Body of pancreas (tissue), 4 donors: ENCODE data around the gene CAMK4. TPM values are rescaled to one million over a fixed set of nuclear protein-coding genes. Genes with fewer than 3 reads are reported as not detected.

Source experiments
- ATAC-seq: fragments of 150-250 bp; one replicate; pipeline ENCODE4 v1.9.1; 2016
- DNase-seq, 4 donors: peaks; one replicate each; pipeline ENCODE4 v3.0.0-alpha.2; 2019
- H3K27ac ChIP-seq, 4 donors: fragments of 200-600 bp; sonication (generic); 1 replicate in 3 of 4; 2 replicates in 1 of 4; pipeline versions ENCODE4 v1.5.1 to v1.6.1; 2016 to 2019; ENCODE audit warnings: mild to moderate bottlenecking in 1 of 4, mixed read lengths in 1 of 4, moderate library complexity in 1 of 4
- H3K27me3 ChIP-seq, 2 donors: fragments of 200-600 bp; sonication (generic); one replicate each; pipeline ENCODE4 v1.6.0; 2016; ENCODE audit warnings: mild to moderate bottlenecking in 1 of 2
- H3K36me3 ChIP-seq, 2 donors: fragments of 200-600 bp; sonication (generic); replicated peaks in 1 of 2; 2 replicates each; pipeline ENCODE4 v1.5.1; 2016; ENCODE audit warnings: low read depth in 2 of 2; ENCODE audit not compliant: insufficient read depth in 1 of 2
- H3K4me1 ChIP-seq: fragments of 200-600 bp; sonication (generic); one replicate; pipeline ENCODE4 v1.6.0; 2016
- H3K4me3 ChIP-seq, 2 donors: fragments of 200-600 bp; sonication (generic); 1 replicate in 1 of 2; 2 replicates in 1 of 2; pipeline ENCODE4 v1.5.1; 2016 to 2019
- H3K9me3 ChIP-seq, 3 donors: fragments of 200-600 bp; sonication (generic); 1 replicate in 2 of 3; 2 replicates in 1 of 3; pipeline ENCODE4 v1.5.1; 2016
- POLR2A ChIP-seq, 3 donors: fragments of 450-650 bp; IDR thresholded peaks; one replicate each; pipeline ENCODE4 v1.6.1; 2016; ENCODE audit warnings: antibody characterized with exemption in 3 of 3, mild to moderate bottlenecking in 2 of 3
- WGBS, 2 donors: methylation state at CpG; one replicate each; pipeline ENCODE4 v1.1.5; 2017; 5-methylcytosine and 5-hydroxymethylcytosine counted together
- intact Hi-C: fragments of 100-400 bp; cut with DNase I; formaldehyde crosslinking; loops from one replicate; pipeline ENCODE4 v1.15.1; 2023
- total RNA-seq, 2 donors: library from RNA; depleted of rRNA; stranded (reverse); fragments of >200 nt; gene quantifications; one replicate each; pipeline ENCODE4 v1.1.0, GENCODE V29; 2016
- TF ChIP-seq, protein P1 (sequence below), 7 experiments: fragments of 450-650 bp in 4 of 7; fragments of 200-600 bp in 3 of 7; sonication (generic) in 3 of 7; IDR thresholded peaks; one replicate each; pipeline ENCODE4 v1.5.1; 2016 to 2019; ENCODE audit warnings: antibody characterized with exemption in 7 of 7

The CAMK4 gene
- total RNA-seq, 2 donors from 2014 or later = 0.78 TPM; not detected in 1

DNA sequence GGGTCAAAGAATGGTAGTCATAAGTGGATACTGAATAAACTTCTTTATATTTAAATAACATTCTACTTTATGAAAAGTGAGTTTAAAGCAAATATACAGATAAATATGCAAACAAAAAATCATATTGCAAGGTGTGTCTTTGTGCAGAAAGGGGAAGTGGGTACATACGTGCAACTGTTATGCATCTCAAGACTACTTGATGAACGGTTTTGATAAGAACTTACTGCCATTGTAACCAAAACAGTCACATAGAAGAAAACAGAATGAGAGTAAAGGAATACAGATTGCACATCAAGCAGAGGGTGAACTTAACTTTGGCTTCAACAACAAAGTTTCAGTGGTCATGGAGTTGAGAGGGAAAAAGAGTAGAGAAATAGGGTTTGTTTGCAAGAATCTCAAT is 9.9 kb downstream of the CAMK4 start:
- Histone ChIP-seq H3K27ac (no peak overlapping the region), H3K4me1 (no peaks in the 10 kb centered on the region), H3K9me3 (no peaks in the 10 kb centered on the region), H3K4me3 (no peak overlapping the region), H3K36me3 (no peaks in the 10 kb centered on the region), H3K27me3 (peaks cover 0 to 3% of the 10 kb centered on the region in 2 donors)
- no peak for ATAC-seq
- WGBS, 2 donors = 63 to 66% methylated on average over 2 of the region's 2 CpGs
- no peak for DNase-seq
- no peak for TF ChIP-seq POLR2A (IDR thresholded peaks at IDR 0.05)
- TF ChIP-seq, protein P1, sequence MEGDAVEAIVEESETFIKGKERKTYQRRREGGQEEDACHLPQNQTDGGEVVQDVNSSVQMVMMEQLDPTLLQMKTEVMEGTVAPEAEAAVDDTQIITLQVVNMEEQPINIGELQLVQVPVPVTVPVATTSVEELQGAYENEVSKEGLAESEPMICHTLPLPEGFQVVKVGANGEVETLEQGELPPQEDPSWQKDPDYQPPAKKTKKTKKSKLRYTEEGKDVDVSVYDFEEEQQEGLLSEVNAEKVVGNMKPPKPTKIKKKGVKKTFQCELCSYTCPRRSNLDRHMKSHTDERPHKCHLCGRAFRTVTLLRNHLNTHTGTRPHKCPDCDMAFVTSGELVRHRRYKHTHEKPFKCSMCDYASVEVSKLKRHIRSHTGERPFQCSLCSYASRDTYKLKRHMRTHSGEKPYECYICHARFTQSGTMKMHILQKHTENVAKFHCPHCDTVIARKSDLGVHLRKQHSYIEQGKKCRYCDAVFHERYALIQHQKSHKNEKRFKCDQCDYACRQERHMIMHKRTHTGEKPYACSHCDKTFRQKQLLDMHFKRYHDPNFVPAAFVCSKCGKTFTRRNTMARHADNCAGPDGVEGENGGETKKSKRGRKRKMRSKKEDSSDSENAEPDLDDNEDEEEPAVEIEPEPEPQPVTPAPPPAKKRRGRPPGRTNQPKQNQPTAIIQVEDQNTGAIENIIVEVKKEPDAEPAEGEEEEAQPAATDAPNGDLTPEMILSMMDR (IDR thresholded peaks at IDR 0.05) = no peak
- intact Hi-C loops = no loop called here

DNA sequence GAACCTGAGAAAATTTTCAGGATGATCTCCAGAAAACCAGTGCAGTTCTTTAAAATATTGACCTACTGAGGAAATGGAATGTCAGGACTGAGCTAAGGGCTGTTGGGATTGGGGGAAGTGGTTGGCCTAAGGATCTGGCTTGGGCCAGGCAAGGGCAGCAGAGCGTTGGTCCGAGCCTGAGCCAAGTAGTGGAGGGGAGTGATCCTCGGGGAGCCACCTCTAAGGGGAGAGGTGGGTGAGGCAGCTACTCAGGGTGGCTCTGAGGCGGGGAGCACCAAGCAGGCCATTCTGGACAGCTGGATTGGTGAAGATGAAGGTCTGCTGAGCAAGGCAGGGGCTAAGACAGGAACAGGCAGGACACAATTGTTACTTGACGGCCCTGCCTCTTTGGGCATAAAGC is 11.5 kb downstream of the CAMK4 start:
- no peak overlapping the region for H3K27ac ChIP-seq
- intact Hi-C loops = no loop called here
- no peaks in the 10 kb centered on the region for H3K4me1 ChIP-seq
- no peak for DNase-seq
- no peaks in the 10 kb centered on the region for H3K9me3 ChIP-seq
- TF ChIP-seq POLR2A (IDR thresholded peaks at IDR 0.05) = no peak
- TF ChIP-seq, protein P1 (IDR thresholded peaks at IDR 0.05) = no peak
- peaks cover 0 to 3% of the 10 kb centered on the region in 2 donors for H3K27me3 ChIP-seq
- no peaks in the 10 kb centered on the region for H3K36me3 ChIP-seq
- H3K4me3 ChIP-seq = no peak overlapping the region
- WGBS, 2 donors = 78 to 79% methylated on average over 5 of the region's 5 CpGs
- no peak for ATAC-seq

DNA sequence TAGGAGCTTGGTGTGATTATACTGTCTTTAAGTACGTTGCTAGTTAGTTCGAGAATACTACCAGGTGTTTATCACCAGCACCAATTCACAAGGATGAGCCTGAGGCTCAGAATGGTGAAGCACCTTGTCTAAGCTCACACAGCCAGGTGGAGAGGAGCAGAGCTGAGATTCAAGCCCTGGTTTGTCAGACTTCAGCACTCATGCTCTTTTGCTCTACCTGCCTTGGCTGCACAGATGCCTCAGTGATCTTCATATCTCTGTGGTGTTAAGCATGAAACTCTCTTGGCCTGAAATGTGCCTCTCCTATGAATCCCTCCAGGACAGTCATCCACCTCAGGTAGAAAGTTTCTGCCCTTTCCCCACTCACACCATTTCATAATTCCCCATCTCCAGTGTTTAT is 12.2 kb downstream of the CAMK4 start:
- Histone ChIP-seq H3K9me3 (no peaks in the 10 kb centered on the region), H3K27me3 (peaks cover 0 to 3% of the 10 kb centered on the region in 2 donors), H3K4me1 (no peaks in the 10 kb centered on the region), H3K36me3 (no peaks in the 10 kb centered on the region), H3K4me3 (no peak overlapping the region), H3K27ac (no peak overlapping the region)
- intact Hi-C loops = no loop called here
- ATAC-seq (no peak), DNase-seq (no peak)
- no peak for TF ChIP-seq POLR2A (IDR thresholded peaks at IDR 0.05)
- TF ChIP-seq, protein P1 (IDR thresholded peaks at IDR 0.05) = no peak
- 18 to 27% methylated on average over 2 of the region's 2 CpGs for WGBS, 2 donors

DNA sequence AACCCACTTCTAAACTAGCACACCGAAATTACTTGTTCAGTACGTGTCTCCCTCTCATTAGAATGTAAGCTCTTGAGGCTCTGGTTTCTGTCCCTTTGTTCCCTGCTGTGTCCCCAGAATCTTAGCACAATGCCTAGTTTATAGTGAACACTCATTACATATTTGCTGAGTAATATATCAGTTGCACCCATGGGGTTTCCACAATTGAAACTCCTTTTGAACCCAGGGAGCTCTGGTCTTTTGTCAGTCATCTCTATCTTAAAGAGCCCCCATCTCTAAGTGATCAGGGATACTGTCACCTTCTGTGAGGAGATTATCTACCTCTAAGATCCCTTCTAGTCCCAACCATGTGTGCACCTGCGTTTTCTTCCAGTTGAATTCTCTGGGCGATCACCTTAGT is 12.8 kb downstream of the CAMK4 start:
- TF ChIP-seq, protein P1 (IDR thresholded peaks at IDR 0.05) = no peak
- TF ChIP-seq POLR2A (IDR thresholded peaks at IDR 0.05) = no peak
- ATAC-seq (no peak), DNase-seq (no peak)
- Histone ChIP-seq H3K27ac (no peak overlapping the region), H3K9me3 (no peaks in the 10 kb centered on the region), H3K4me3 (no peak overlapping the region), H3K27me3 (no peaks in the 10 kb centered on the region), H3K4me1 (no peaks in the 10 kb centered on the region), H3K36me3 (no peaks in the 10 kb centered on the region)
- WGBS, 2 donors = 63 to 79% methylated on average over 4 of the region's 4 CpGs
- intact Hi-C loops = no loop called here

DNA sequence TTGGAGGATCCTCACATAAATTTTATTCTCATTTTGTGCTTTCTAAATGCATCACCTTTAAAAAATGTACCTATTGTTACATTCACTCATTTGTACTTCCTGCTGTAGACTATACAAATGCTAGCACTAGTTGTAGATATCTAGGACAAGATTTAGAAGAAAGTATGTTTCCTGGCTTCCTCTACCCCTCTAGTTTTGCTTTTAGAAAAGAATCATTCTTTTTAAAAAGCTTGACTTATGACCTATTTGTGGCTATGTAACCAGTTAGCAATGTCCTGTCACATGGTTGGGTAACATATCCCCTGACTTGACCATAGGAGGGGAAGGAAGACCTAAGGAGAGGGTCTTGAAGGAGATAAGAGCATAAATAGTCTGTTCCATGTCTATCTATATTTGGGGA is 13.3 kb downstream of the CAMK4 start:
- TF ChIP-seq POLR2A (IDR thresholded peaks at IDR 0.05) = no peak
- TF ChIP-seq, protein P1 (IDR thresholded peaks at IDR 0.05) = no peak
- Histone ChIP-seq H3K9me3 (no peaks in the 10 kb centered on the region), H3K4me3 (no peak overlapping the region), H3K27me3 (no peaks in the 10 kb centered on the region), H3K27ac (no peak overlapping the region), H3K36me3 (no peaks in the 10 kb centered on the region), H3K4me1 (no peaks in the 10 kb centered on the region)
- intact Hi-C loops = no loop called here
- ATAC-seq (no peak), DNase-seq (no peak)
